Activated CD4-positive, alpha-beta memory T cell treated with anti-CD3 and anti-CD28 coated beads for 36 hours (primary cell): ENCODE measurements around the gene BMP6. TPM values are rescaled to one million over a fixed set of nuclear protein-coding genes. Genes with fewer than 3 reads are reported as not detected.

Source experiments
- CTCF ChIA-PET: fragments of 350-600 bp; sonication (Branson Sonifier 250); formaldehyde crosslinking; loops from one replicate; lab custom pipeline; 2021; ENCODE audit warnings: antibody characterized with exemption, inconsistent platforms; lab: Charles Lee
- POLR2A ChIA-PET: fragments of 350-600 bp; sonication (Branson Sonifier 250); formaldehyde crosslinking; loops from one replicate; lab custom pipeline; 2021; ENCODE audit warnings: antibody characterized with exemption; lab: Charles Lee
- DNase-seq: peaks from one replicate; pipeline ENCODE4 v3.0.0-alpha.2; 2020
- H3K27ac Mint-ChIP-seq: one replicate; pipeline ENCODE4 v1.8.0; 2021; ENCODE audit warnings: mixed read lengths
- H3K27me3 Mint-ChIP-seq: one replicate; pipeline ENCODE4 v1.8.0; 2021; ENCODE audit warnings: mixed read lengths
- H3K36me3 Mint-ChIP-seq: one replicate; pipeline ENCODE4 v1.8.0; 2021; ENCODE audit warnings: mixed read lengths
- H3K4me1 Mint-ChIP-seq: one replicate; pipeline ENCODE4 v1.8.0; 2021; ENCODE audit warnings: low read depth, mixed read lengths
- H3K4me3 Mint-ChIP-seq: one replicate; pipeline ENCODE4 v1.8.0; 2021; ENCODE audit warnings: mild to moderate bottlenecking, mixed read lengths
- H3K9me3 Mint-ChIP-seq: one replicate; pipeline ENCODE4 v1.8.0; 2021; ENCODE audit warnings: mixed read lengths
- intact Hi-C: fragments of 100-400 bp; cut with micrococcal nuclease; formaldehyde crosslinking; loops from one replicate; pipeline ENCODE4 v1.15.1; 2023
- total RNA-seq, 2 experiments: library from RNA; stranded (reverse); gene quantifications; one replicate each; pipeline ENCODE4 v1.2.3, GENCODE V29; 2021

BMP6 gene
- total RNA-seq, 2 experiments from 2014 or later, result 0.40 to 0.46 TPM

GRCh38 chr6:7909323-7910276, 183.7 kb downstream of the BMP6 start:
- ChIA-PET CTCF (interaction anchor here (2.0 kb wide), 1 partner anchor 150 kb away, joined by 5 read pairs; no protein-coding TSS in a partner anchor), POLR2A (interaction anchor here (0.6 to 1.9 kb wide), 3 partner anchors 97 to 193 kb away, joined by 4 to 5 read pairs (median 4); partner anchors contain the start of gene EEF1E1)
- H3K27ac Mint-ChIP-seq, result no peak overlapping the region
- peak; percentile 66 for DNase-seq
- H3K4me1 Mint-ChIP-seq, result peaks cover 18% of the 10 kb centered on the region
- intact Hi-C loops, result loop anchor here (2.0 to 5.0 kb wide), 3 partner anchors 155 to 193 kb away; partner anchors contain the start of genes BLOC1S5, BMP6 and EEF1E1
- H3K9me3 Mint-ChIP-seq, result no peaks in the 10 kb centered on the region
- H3K4me3 Mint-ChIP-seq, result peak overlapping the region; percentile 77
- H3K27me3 Mint-ChIP-seq, result no peaks in the 10 kb centered on the region
- peaks cover 6% of the 10 kb centered on the region for H3K36me3 Mint-ChIP-seq

- POLR2A ChIA-PET, result interaction anchor here (0.6 to 1.9 kb wide), 3 partner anchors 96 to 192 kb away, joined by 4 to 5 read pairs (median 4); partner anchors contain the start of gene EEF1E1
- Mint-ChIP-seq H3K36me3 (no peaks in the 10 kb centered on the region), H3K4me1 (peaks cover 18% of the 10 kb centered on the region), H3K9me3 (no peaks in the 10 kb centered on the region), H3K27ac (no peak overlapping the region), H3K27me3 (no peaks in the 10 kb centered on the region), H3K4me3 (no peak overlapping the region)
- DNase-seq, result no peak
- CTCF ChIA-PET, result no interaction called here
- intact Hi-C loops, result loop anchor here (2.0 to 5.0 kb wide), 3 partner anchors 155 to 193 kb away; partner anchors contain the start of genes BLOC1S5, BMP6 and EEF1E1
Measured at GRCh38 chr6:7910298-7910653, 184.4 kb downstream of the BMP6 start.

GRCh38 chr6:7910654-7911344, 184.9 kb downstream of the BMP6 start, which contains the start of gene TXNDC5:
TXNDC5 (minus strand) TSS chr6:7910788; CDS start chr6:7910776, 12 bp downstream.
- peaks cover 1% of the 10 kb centered on the region for H3K27me3 Mint-ChIP-seq
- no peak within 1 kb of the TSS for H3K27ac Mint-ChIP-seq
- no peaks in the 10 kb centered on the region for H3K9me3 Mint-ChIP-seq
- peak; percentile 77 for DNase-seq
- no peaks in the 10 kb centered on the region for H3K36me3 Mint-ChIP-seq
- peak within 1 kb of the TSS; percentile 77 for H3K4me3 Mint-ChIP-seq
- H3K4me1 Mint-ChIP-seq, result peaks cover 18% of the 10 kb centered on the region
- intact Hi-C loops, result loop anchor here (2.0 to 5.0 kb wide), 3 partner anchors 154 to 192 kb away; partner anchors contain the start of genes BLOC1S5, BMP6 and EEF1E1
- ChIA-PET CTCF (no interaction called here), POLR2A (interaction anchor here (0.6 to 1.9 kb wide), 5 partner anchors 96 to 206 kb away, joined by 3 to 5 read pairs (median 4); partner anchors contain the start of gene EEF1E1)

GRCh38 chr6:7911345-7911725, 185.4 kb downstream of the BMP6 start:
- peaks cover 1% of the 10 kb centered on the region for H3K27me3 Mint-ChIP-seq
- no peak overlapping the region for H3K27ac Mint-ChIP-seq

GRCh38 chr6:7912024-7912423, 186.1 kb downstream of the BMP6 start:
- intact Hi-C loops, result loop anchor here (5.0 kb wide), 1 partner anchor 185 kb away; the partner anchor contains the start of gene BMP6
- ChIA-PET POLR2A (interaction anchor here (1.4 kb wide), 1 partner anchor 12 kb away, joined by 4 read pairs; no protein-coding TSS in a partner anchor), CTCF (no interaction called here)
- H3K27ac Mint-ChIP-seq, result no peak overlapping the region
- no peaks in the 10 kb centered on the region for H3K36me3 Mint-ChIP-seq
- no peak overlapping the region for H3K4me3 Mint-ChIP-seq
- peaks cover 18% of the 10 kb centered on the region for H3K4me1 Mint-ChIP-seq
- no peak for DNase-seq
- peaks cover 1% of the 10 kb centered on the region for H3K27me3 Mint-ChIP-seq
- no peaks in the 10 kb centered on the region for H3K9me3 Mint-ChIP-seq

More at GRCh38 chr6:7911345-7911725, 185.4 kb downstream of the BMP6 start:
- CTCF ChIA-PET, result no interaction called here
- Mint-ChIP-seq H3K4me3 (peak overlapping the region; percentile 74), H3K9me3 (no peaks in the 10 kb centered on the region), H3K4me1 (peaks cover 18% of the 10 kb centered on the region), H3K36me3 (no peaks in the 10 kb centered on the region)
- POLR2A ChIA-PET, result interaction anchor here (0.6 to 0.7 kb wide), 2 partner anchors 154 to 206 kb away, joined by 3 read pairs; no protein-coding TSS in a partner anchor
- intact Hi-C loops, result loop anchor here (2.0 to 5.0 kb wide), 3 partner anchors 153 to 191 kb away; partner anchors contain the start of genes BLOC1S5, BMP6 and EEF1E1
- no peak for DNase-seq

GRCh38 chr6:7912736-7913517, 187.0 kb downstream of the BMP6 start:
- no peak overlapping the region for H3K27ac Mint-ChIP-seq
- H3K4me3 Mint-ChIP-seq, result no peak overlapping the region
- H3K4me1 Mint-ChIP-seq, result peaks cover 15% of the 10 kb centered on the region
- H3K27me3 Mint-ChIP-seq, result peaks cover 1% of the 10 kb centered on the region
- intact Hi-C loops, result loop anchor here (5.0 kb wide), 1 partner anchor 186 kb away; the partner anchor contains the start of gene BMP6
- no peaks in the 10 kb centered on the region for H3K36me3 Mint-ChIP-seq
- no peak for DNase-seq
- ChIA-PET POLR2A (interaction anchor here (1.4 kb wide), 1 partner anchor 13 kb away, joined by 4 read pairs; no protein-coding TSS in a partner anchor), CTCF (interaction anchor here (0.6 to 0.9 kb wide), 2 partner anchors 93 to 147 kb away, joined by 3 read pairs; no protein-coding TSS in a partner anchor)
- H3K9me3 Mint-ChIP-seq, result no peaks in the 10 kb centered on the region

GRCh38 chr6:7914311-7914710, 188.4 kb downstream of the BMP6 start:
- no peaks in the 10 kb centered on the region for H3K9me3 Mint-ChIP-seq
- peaks cover 7% of the 10 kb centered on the region for H3K4me1 Mint-ChIP-seq
- POLR2A ChIA-PET, result no interaction called here
- CTCF ChIA-PET, result interaction anchor here (0.6 kb wide), 1 partner anchor 29 kb away, joined by 3 read pairs; no protein-coding TSS in a partner anchor
- intact Hi-C loops, result loop anchor here (5.0 kb wide), 1 partner anchor 187 kb away; the partner anchor contains the start of gene BMP6
- peaks cover 4% of the 10 kb centered on the region for H3K27me3 Mint-ChIP-seq
- H3K27ac Mint-ChIP-seq, result no peak overlapping the region
- DNase-seq, result no peak
- H3K4me3 Mint-ChIP-seq, result no peak overlapping the region
- H3K36me3 Mint-ChIP-seq, result no peaks in the 10 kb centered on the region

- H3K27me3 Mint-ChIP-seq, result peaks cover 4% of the 10 kb centered on the region
- H3K4me1 Mint-ChIP-seq, result peaks cover 3% of the 10 kb centered on the region
- H3K27ac Mint-ChIP-seq, result no peak overlapping the region
- no peaks in the 10 kb centered on the region for H3K36me3 Mint-ChIP-seq
- no peak overlapping the region for H3K4me3 Mint-ChIP-seq
- DNase-seq, result no peak
- no peaks in the 10 kb centered on the region for H3K9me3 Mint-ChIP-seq
- CTCF ChIA-PET, result interaction anchor here (1.1 kb wide), 1 partner anchor 10 kb away, joined by 3 read pairs; no protein-coding TSS in a partner anchor
- POLR2A ChIA-PET, result no interaction called here
- intact Hi-C loops, result loop anchor here (5.0 kb wide), 1 partner anchor 188 kb away; the partner anchor contains the start of gene BMP6
Measured at GRCh38 chr6:7914991-7915789, 189.3 kb downstream of the BMP6 start.

- POLR2A ChIA-PET, result no interaction called here
- Mint-ChIP-seq H3K36me3 (no peaks in the 10 kb centered on the region), H3K4me3 (no peak overlapping the region)
Measured at GRCh38 chr6:7916959-7917358, 191.1 kb downstream of the BMP6 start.

GRCh38 chr6:7917729-7918128, 191.8 kb downstream of the BMP6 start:
- ChIA-PET CTCF (no interaction called here), POLR2A (no interaction called here)
- H3K4me3 Mint-ChIP-seq, result no peak overlapping the region
- H3K27ac Mint-ChIP-seq, result no peak overlapping the region
- intact Hi-C loops, result no loop called here
- no peak for DNase-seq
- peaks cover 4% of the 10 kb centered on the region for H3K27me3 Mint-ChIP-seq
- H3K4me1 Mint-ChIP-seq, result no peaks in the 10 kb centered on the region
- no peaks in the 10 kb centered on the region for H3K36me3 Mint-ChIP-seq
- H3K9me3 Mint-ChIP-seq, result no peaks in the 10 kb centered on the region

More at GRCh38 chr6:7916959-7917358, 191.1 kb downstream of the BMP6 start:
- CTCF ChIA-PET, result no interaction called here
- Mint-ChIP-seq H3K27ac (no peak overlapping the region), H3K27me3 (peaks cover 4% of the 10 kb centered on the region), H3K9me3 (no peaks in the 10 kb centered on the region), H3K4me1 (no peaks in the 10 kb centered on the region)
- no peak for DNase-seq
- intact Hi-C loops, result no loop called here
